ENCODE data around the gene TANGO2.

The TANGO2 gene

GRCh38 chr22:19994851-19995610 is 25.9 kb upstream of the TANGO2 start:
- no peak for DNase-seq (ENCODE audit: low read depth in 3 of 3, low spot score in 1 of 3)

GRCh38 chr22:19995611-19996339 is 25.1 kb upstream of the TANGO2 start:
- DNase-seq (ENCODE audit: low read depth in 3 of 3, low spot score in 1 of 3): no peak

- no peak for DNase-seq (ENCODE audit: low read depth in 3 of 3, low spot score in 1 of 3)
These were observed 24.1 kb upstream of the TANGO2 start for GRCh38 chr22:19996694-19997384.

GRCh38 chr22:19997561-19998231 is 23.2 kb upstream of the TANGO2 start:
- no peak for DNase-seq (ENCODE audit: low read depth in 3 of 3, low spot score in 1 of 3)

GRCh38 chr22:19998232-19998951 is 22.5 kb upstream of the TANGO2 start:
- no peak for DNase-seq (ENCODE audit: low read depth in 3 of 3, low spot score in 1 of 3)

GRCh38 chr22:19998991-19999820 is 21.7 kb upstream of the TANGO2 start:
- no peak for DNase-seq (ENCODE audit: low read depth in 3 of 3, low spot score in 1 of 3)

- no peak for DNase-seq (ENCODE audit: low read depth in 3 of 3, low spot score in 1 of 3)
These were observed 20.4 kb upstream of the TANGO2 start for GRCh38 chr22:20000246-20001081.

- DNase-seq (ENCODE audit: low read depth in 3 of 3, low spot score in 1 of 3): no peak
These were observed 19.8 kb upstream of the TANGO2 start for GRCh38 chr22:20001082-20001638.

GRCh38 chr22:20002128-20002527 is 18.8 kb upstream of the TANGO2 start:
- no peak for DNase-seq (ENCODE audit: low read depth in 3 of 3, low spot score in 1 of 3)

- no peak for DNase-seq (ENCODE audit: low read depth in 3 of 3, low spot score in 1 of 3)
These were observed 18.3 kb upstream of the TANGO2 start for GRCh38 chr22:20002636-20003035.

GRCh38 chr22:20003304-20003703 is 17.6 kb upstream of the TANGO2 start:
- DNase-seq (ENCODE audit: low read depth in 3 of 3, low spot score in 1 of 3): no peak

GRCh38 chr22:20004464-20004863 is 16.4 kb upstream of the TANGO2 start:
- no peak for DNase-seq (ENCODE audit: low read depth in 3 of 3, low spot score in 1 of 3)

- no peak for DNase-seq (ENCODE audit: low read depth in 3 of 3, low spot score in 1 of 3)
These were observed 12.5 kb upstream of the TANGO2 start for GRCh38 chr22:20008221-20008995.

GRCh38 chr22:20009018-20009491 is 11.9 kb upstream of the TANGO2 start:
- DNase-seq (ENCODE audit: low read depth in 3 of 3, low spot score in 1 of 3): no peak

- DNase-seq (ENCODE audit: low read depth in 3 of 3, low spot score in 1 of 3): no peak
These were observed 11.2 kb upstream of the TANGO2 start for GRCh38 chr22:20009582-20010306.

GRCh38 chr22:20010307-20011122 is 10.4 kb upstream of the TANGO2 start:
- no peak for DNase-seq (ENCODE audit: low read depth in 3 of 3, low spot score in 1 of 3)
